NCI-H1048 (cell line): ENCODE measurements around the gene COA3.

ENCODE experiments used
- DNase-seq: peaks from one replicate; lab custom pipeline; 2025; lab: John Stamatoyannopoulos, UW

COA3 gene

DNA sequence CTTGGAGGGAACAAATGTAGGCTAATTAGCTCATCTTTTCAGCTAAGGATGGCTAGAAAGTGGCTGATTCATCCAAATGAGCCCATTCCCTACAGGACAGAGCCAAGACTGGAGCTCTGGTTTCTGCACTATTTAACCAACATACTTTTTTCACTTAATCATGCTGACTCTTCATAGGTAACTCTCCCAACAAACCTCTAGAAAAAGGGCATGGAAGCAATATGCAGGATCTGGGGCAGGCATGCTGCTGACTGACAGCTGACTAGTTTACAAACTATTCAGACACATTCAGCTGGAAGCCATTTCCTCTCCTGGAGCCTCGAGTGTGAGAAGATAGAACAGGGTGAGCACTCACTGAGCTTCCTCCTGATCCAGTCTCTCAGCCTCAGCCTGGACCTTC is 19.4 kb upstream of the COA3 start:
- DNase-seq: no peak

DNA sequence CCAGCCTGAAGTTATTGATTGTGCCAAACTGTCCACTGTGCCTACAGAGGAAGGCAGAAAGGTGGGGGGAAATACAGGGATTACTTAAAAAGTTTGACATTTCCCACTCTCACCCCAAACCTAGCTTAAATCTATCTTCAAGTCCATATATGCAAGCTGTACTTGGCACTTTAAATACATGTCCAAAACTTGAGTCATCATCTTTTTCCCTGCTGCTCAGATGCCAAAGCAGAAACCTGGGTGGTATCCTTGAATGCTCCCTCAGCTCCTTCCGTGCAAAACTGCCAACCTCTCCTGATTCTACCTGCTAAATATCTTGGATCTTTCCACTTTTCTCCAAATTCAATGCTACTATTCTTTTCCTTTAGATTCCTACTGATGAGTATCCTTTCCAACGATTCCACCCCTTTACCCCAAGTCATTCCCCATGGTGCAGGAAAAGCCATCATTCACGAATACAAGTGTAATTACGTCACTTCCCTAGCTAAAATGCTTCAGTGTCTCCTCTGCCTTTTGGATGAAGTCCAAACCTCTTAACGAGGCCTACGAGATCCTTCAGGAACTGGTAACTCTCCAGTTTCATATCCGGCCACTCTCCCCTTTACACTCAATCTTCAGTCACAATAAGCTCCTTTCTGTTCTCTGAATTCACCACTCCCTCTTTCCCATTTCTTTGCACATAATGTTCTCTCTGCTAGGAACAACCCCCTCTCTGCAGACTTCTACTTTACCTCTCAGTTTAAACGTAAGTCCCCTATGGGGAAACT is 16.3 kb upstream of the COA3 start:
- no peak for DNase-seq

DNA sequence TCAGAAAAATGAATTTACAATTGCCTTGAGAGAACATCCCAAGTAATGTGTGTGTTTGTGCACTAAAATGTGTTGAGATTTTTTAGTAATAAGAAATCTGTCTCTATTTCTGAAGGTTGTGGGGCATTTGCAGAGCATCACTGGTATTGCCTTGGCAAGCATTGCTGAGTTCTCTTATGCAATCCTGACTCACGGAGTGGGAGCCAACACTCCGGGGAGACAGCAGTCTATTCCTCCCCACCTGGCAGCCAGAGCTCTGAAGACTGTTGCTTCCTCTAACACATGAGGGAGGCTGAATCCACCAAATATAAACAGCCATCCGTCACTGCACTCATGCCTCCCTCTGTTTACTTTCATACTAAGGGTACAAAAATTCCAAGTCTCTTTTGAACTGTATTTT is 10.7 kb upstream of the COA3 start:
- no peak for DNase-seq

DNA sequence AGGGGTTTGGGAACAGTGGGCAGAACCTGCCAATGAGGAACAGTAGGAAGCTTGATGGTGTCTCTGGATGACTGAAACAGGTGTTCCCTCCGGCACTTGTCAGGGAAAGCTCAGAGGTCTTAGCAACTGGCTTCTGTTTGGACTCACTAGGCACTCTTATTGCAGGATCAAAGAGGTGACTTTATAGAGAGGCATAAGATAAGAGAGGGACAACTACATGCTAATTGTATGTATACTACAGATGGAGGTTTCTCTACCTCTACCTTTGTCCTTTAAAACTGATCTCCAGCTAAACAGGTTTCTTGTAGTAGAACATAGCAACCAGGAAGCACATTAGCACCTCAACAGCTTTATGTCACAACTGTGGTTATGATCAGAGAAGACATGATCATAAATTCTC is 7.7 kb upstream of the COA3 start:
- DNase-seq: no peak

DNA sequence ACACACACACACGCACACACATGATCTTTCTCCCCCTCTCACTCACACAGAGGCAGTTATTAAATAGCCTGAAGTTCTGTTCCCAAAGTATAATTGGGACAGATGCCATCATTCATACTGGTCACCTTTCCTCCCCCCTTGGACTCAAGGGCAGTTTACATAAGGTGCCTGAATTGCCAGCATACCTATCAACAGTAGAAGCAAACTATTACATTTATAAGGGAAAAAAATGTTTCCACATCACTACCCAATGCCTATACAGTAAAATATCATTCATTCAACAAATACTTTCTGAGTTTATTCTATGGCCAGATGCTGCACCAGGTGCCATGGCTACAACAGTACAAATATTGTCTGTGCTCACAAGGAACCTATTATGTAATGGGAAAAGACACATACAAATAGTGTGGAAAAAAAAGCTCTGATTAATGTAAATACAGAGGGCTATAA is 6.4 kb upstream of the COA3 start:
- no peak for DNase-seq

DNA sequence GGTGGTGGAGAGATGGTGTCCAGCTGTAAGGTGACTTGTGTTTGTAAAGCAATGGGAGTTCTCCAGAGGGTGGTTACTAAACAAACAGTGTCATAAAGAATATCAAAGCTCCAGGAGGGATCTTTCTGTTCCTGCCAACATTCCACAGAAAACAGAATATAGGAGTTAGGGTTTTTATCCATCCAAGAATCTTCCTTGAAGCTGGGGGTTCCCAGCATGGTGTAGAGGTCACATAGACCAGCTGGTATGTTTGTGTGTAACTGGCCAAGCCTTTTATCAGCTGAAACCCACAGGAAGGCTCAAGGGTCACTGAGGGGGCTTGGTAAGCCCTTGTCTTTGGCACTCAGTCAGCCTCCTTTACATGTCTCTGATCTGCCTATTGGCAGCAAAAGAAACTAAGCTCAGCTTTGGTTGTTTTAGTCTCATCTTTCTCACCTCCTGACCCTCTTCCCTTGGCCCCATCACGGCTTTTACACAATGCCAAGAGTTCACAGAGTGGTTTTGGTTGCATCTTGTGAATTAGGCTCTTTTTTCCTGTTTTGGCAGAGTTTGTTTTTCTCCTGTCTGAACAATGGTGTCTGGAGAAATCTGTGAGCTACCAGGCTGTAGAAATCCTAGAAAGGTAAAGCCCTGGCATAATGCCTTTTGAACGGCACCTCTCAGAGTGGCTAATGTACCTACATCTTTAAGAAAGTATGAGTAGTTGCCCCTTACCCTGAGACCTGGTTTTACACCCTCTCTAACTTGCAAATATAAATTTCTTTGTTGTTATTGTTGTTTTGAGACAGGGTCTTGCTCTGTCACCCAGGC is 4.8 kb upstream of the COA3 start:
- no peak for DNase-seq

DNA sequence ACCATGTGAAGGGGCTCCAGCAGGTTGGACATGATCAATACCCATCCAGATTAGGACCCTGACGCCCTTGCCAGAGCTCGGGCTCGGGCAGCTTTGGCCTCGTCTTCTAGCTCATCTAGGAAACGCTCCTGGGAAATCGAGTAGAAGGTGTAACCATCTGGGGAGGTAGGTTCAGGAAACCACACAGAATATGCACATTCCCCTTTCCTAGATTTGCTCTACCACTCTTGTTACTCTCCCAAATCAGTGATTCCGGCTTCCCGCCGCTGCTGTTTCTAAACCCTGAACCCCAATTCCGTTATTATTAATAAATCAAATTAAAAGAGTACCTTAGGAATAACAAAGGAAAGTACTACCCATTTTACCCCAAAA is 507 bp downstream of the COA3 start:
- no peak for DNase-seq

DNA sequence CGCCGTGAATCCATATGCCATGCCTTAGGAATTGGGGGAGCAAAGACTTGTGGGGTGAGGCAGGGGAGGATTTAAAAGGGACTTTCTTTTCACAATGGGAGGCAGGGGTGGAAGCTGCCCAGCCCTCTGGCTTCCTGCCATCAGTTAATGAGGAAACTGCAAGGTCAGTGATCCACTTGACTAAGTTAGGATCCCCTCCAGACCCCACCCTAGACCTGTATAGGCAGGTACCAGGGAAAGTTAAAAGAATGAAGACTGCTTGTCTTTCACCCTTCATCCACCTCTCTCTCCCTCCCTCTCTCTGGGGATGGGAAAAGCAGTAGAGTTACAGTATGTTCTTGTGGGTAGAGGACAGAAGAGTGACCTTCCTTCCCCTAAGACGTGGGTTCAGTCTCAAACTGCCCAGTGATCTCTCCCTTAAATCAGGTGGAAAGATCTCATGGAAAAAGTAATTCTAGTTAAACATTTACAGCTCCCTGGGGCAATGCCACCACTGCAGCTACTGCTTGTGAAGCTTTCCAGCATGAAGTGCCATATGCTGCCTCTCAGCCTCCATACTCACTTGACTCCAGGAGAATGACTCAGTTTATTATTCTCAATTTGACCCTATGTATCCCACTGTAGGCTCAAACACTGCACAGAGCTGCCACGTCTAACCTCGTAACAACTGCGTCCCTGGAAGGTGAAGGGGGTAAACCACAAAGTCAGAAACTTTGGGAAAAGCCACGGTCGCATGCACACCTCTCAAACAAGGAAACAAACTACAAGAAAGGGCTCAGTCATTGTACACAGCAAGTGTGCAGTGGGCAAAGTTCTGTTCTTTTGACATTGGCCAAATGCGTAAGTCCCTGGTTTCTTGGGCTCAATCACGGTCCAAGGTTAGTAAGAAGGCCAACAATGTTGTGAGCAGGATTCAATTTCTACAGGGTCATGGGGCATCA is 1.2 kb downstream of the COA3 start:
- no peak for DNase-seq

DNA sequence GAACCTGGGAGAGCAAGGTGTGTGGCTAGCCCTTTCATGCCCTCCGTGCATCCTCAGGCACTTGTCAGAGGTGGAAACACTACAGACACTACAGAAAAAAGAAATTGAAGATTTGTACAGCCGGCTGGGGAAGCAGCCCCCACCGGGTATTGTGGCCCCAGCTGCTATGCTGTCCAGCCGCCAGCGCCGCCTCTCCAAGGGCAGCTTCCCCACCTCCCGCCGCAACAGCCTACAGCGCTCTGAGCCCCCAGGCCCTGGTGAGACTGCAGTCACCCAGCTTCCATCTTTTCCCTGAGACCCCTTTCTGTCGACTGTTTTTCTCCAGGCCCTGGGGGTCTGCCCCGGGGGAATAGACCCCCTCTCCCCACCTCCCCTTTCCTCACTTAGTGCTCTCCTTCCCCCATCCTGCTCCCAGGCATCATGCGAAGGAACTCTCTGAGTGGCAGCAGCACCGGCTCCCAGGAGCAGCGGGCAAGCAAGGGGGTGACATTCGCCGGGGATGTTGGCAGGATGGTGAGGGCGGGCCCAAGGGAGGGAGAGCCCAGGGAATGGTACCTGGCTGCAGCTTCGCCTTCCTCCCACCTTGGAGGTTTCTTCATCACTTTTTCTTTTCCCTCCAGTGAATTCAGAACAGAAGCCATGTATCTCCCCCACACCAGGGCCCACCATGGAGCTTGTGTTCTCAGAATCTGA is 2.3 kb downstream of the COA3 start:
- DNase-seq: no peak

DNA sequence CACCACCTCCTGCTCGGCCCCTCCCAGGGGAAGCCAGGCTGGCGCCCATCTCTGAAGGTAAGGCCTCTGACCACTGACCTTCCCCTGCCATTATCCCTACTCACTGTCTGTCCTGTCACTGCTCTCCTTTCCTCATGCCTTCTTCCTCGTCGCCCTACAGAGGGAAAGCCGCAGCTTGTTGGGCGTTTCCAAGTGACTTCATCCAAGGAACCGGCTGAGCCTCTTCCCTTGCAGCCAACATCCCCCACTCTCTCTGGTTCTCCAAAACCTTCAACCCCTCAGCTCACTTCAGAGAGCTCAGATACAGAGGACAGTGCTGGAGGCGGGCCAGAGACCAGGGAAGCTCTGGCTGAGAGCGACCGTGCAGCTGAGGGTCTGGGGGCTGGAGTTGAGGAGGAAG is 3.0 kb downstream of the COA3 start:
- no peak for DNase-seq

DNA sequence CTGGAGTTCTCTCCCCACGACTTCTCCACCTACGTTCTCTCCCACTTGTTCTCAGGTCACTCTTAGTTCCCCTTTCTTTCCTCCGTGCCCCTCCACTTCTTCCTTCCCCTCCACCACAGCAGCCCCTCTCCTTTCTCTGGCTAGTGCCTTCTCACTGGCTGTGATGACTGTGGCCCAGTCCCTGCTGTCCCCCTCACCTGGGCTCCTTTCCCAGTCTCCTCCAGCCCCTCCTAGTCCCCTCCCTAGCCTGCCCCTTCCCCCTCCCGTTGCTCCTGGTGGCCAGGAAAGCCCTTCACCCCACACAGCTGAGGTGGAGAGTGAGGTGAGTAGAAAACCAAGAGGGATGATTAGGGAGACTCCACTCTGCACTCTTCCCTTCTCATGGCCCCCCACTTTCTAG is 3.4 kb downstream of the COA3 start:
- DNase-seq: no peak

DNA sequence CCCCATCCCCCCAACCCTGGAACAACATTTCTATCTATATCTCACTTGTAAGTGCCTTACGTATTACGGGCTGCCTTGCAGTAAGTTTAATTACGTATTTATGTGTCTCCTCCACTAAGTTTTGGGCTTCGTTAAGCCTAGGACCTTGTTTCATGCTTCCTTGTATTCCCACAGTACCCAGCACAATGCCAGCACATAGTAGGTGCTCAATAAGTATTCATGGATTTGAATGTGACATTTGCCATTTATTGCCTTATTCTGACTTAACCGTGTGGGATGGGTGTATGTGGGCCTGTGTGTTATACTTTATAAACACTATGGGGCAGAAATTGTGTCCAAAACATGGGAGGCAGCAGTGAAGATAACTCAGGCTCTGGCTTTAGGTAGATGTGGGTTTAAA is 6.0 kb downstream of the COA3 start:
- no peak for DNase-seq

DNA sequence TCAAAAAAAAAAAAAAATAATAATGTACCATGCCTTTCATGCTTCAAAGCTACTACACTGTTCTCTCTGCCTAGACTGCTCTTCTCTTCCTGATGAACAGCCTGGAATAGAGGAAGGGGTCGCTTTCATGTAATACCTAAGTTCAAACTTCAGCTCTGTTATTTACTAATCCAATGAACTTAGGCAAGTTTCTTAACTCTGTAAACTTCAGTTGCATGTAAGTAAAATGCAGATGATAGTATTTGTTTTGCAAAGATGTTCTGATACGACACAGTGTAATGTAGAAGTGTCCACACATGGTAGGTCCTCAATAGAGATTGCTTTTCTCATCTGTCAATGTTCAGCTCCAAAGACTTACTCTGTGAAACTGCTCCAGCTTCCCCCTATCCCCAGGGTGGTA is 6.6 kb downstream of the COA3 start:
- no peak for DNase-seq

DNA sequence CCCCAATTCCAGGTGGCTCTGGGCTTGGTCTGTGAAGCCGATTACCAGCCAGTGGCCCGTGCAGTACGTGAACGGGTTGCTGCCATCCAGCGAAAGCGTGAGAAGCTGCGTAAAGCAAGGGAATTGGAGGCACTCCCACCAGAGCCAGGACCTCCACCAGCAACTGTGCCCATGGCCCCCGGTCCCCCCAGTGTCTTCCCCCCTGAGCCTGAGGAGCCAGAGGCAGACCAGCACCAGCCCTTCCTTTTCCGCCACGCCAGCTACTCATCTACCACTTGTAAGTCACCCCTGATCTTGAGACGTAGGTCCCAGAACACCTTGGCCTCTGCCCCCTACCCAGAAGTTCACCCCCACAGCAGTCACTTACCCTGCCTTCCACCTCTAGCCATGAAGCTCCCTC is 11.2 kb downstream of the COA3 start:
- no peak for DNase-seq

DNA sequence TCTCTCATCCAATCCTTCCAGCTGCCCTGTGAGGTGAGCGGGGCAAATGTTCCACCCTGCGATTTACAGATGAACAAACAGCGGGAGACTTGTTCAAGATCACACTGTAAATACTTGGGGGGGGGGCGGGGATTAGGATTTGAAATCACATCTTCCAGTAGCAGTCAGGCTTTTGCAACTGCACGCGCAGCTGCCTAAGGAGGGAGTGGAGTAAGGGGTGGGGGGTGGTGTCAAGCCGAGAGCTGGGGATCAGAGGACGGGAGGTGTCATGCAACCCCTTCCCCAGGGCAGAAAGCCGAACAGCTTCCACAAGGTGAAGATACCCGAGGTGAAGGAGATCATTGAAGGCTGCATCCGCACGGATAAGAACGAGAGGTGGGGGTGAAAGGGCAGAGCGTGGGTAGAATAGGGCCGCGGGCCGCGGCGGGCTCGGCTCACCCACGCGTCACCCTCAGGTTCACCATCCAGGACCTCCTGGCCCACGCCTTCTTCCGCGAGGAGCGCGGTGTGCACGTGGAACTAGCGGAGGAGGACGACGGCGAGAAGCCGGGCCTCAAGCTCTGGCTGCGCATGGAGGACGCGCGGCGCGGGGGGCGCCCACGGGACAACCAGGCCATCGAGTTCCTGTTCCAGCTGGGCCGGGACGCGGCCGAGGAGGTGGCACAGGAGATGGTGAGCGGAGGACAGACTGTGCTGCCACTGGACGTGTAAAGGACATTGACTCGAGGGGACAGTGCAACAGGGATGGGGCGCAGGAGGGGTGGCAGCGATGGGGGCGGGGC is 13.5 kb downstream of the COA3 start:
- DNase-seq: no peak

DNA sequence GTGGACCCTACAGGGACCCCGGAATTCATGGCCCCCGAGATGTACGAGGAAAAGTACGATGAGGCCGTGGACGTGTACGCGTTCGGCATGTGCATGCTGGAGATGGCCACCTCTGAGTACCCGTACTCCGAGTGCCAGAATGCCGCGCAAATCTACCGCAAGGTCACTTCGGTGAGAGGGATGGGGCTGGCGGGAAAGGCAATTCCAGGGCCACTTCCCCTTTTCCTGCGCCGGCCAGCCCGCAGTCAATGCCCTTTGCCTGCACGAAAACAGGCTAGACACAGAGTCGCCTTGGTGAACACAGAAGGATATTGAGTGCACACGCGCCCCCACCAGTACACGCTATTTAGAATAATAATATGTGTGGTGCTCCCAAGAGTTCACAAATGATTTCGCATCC is 14.1 kb downstream of the COA3 start:
- no peak for DNase-seq

DNA sequence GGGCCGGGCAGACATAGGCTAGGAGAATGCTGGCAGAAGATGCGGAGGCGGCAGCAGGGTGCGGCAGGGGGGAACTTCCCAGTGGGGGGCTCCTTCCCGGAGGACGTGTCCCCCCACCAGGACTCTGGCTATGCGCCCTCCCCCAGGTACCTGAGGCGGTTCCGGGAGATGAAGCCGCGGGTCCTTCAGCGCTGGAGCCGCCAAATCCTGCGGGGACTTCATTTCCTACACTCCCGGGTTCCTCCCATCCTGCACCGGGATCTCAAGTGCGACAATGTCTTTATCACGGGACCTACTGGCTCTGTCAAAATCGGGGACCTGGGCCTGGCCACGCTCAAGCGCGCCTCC is 14.7 kb downstream of the COA3 start:
- DNase-seq: no peak

DNA sequence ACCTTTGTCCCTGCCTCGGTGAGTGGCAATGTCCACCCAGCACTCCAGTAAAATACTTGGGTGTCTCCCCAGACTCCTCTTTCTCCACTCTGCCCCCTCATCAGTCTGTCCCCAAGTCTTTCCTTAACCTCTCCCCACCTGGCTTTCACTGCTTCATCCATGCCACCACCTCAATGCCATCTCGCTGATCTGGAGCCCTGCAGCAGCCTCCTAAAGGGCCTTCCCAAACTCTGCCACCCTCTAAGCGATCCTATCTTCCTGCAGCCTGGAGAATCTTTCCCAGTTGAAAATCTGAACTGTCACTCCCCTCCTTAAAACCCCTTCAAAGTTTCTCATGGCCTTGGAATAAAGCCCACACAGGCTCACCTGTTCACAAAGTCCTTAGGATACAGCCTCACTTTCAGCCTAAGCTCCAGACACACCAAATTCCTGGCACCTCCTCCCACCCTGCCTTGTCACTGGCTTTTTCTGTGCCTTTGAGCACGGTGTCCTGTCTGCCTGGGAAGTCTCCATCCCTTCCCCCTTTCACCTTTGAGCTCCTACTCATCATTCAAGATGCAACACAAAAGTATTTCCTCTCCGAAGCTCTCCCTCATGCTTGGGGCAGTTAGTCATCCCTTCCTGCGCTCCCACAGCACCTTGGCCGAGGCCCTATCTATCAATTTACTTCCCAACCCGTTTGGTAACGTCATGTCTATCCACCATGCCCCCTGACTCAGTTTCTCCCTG is 15.3 kb downstream of the COA3 start:
- no peak for DNase-seq

DNA sequence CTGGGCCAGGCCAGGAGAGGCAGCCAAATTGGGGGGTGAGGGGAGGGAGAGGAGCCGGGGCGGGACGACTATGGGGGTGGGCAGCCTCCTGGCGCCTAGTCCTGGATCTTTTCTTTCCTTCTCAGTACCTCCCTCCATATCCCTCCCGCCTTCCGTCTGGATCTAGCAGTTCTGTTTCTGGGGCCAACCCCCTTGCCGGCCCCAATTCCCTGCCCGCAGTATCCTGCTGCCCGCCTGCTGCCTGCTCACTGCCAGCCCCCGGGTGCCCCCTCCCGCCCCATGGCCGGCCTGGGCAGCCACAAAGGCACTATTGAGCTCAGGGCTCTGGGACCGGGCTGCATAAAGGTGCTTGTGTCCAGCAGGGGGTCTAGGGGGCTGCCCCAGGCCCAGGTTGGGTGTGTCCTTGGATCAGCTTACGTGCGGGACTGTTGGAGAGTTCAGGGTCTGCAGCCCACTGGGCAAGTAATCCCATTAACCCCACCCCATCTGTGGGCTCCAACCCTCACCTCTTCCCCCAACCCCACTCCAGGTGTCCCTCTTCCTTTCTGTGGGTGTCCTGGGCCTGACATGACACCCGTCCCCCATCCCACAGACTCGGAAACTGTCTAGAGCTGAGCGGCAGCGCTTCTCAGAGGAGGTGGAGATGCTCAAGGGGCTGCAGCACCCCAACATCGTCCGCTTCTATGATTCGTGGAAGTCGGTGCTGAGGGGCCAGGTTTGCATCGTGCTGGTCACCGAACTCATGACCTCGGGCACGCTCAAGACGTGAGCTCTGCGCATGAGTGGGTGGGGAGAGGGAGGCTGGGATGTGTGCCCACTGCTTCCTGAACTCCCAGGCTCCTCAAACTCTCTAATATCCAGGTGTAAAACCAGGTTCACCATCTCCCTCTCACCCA is 16.1 kb downstream of the COA3 start:
- DNase-seq: no peak
